HCEC 1CT (cell line): ENCODE measurements around the gene ESR2.
A peak's percentile ranks its signal among the peaks of the same experiment; 100 is the strongest.
"Not testable (repeated sequence)": the region's sequence is repeated elsewhere in the genome, so short reads cannot be mapped to it uniquely, and the experiment has no call there.

ENCODE experiments used
- DNase-seq: peaks from one replicate; pipeline ENCODE4 v3.0.0-alpha.2; 2017

Gene ESR2

DNA sequence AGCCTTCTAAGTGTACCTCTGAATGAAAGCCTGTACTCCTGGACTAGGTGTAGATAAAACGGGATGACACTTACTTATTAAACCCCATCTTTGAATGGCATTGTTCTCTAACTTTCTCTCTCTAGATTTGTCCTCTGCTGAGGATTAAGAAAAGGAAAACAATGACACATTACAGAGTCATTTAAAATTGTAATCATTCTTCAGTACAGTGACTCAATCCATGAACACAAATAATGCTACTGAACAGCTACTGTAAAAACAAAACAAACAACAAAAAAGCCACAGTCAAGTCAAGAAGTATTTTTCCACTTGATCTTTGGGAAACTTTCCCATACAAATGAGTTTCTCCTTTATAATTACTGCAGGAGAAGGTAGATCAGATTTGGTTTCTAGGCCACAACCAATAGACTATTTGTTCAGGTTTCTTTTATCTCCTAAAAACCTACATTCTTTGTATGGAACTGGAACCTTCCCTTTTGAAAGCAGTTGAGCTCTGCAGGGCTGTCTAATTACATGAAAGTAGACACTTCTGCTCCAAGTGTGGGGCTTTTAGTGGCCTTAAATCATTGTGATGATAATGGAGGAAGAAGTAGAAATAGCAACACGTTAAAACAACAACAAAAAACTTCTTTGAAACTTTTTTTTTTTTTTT is 219.1 kb downstream of the ESR2 start:
- peak; percentile 66 for DNase-seq

DNA sequence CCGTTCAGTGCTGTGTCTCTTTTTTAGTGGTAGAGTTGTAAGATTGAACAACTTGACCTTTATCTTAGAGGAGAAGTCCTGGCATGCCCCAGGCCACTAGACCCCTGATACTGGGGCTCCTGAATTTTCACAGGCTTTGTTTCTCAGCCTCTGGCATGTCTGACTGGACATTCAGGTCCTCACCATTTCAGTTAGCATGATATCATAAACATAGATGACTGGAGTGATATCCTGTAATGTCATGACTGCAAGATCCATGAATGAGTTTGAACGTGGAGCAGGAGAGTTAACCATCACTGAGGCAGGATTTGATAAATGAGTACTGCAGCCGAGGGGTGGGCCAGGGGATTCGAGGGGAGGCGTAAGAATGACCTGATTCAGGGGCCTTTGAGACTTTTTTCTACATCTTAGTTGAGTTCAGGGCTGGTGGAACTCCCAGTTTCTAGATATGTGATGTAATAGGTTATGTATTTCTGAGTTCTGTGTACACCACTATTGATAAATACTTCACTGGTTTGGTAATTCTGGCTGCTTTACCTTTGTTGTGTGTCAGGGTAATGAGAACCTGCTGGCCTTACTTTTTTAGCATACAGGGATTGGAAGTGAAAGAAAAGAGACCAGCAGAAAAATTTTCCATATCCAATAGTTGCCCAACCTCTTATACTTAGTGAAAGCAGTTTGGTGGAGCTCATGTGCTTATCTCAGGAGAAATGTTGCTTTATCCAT is 224.4 kb downstream of the ESR2 start:
- DNase-seq: no peak

DNA sequence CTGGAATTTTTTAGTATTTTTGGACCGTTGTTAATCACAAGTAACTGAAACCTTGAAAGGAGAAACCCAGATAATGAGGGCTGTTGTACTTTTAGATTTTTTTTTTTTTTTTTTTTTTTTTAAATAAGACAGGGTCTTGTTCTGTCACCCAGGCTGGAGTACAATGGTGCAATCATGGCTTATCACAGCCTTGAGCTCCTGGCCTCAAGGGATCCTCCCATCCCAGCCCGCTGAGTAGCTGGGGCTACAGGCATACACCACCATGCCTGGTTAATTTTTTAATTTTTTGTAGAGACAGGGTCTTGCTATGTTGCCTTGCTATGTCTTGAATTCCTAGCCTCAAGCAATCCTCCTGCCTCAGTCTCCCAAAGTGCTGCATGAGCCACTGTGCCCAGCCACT is 229.7 kb downstream of the ESR2 start:
- DNase-seq: no peak

DNA sequence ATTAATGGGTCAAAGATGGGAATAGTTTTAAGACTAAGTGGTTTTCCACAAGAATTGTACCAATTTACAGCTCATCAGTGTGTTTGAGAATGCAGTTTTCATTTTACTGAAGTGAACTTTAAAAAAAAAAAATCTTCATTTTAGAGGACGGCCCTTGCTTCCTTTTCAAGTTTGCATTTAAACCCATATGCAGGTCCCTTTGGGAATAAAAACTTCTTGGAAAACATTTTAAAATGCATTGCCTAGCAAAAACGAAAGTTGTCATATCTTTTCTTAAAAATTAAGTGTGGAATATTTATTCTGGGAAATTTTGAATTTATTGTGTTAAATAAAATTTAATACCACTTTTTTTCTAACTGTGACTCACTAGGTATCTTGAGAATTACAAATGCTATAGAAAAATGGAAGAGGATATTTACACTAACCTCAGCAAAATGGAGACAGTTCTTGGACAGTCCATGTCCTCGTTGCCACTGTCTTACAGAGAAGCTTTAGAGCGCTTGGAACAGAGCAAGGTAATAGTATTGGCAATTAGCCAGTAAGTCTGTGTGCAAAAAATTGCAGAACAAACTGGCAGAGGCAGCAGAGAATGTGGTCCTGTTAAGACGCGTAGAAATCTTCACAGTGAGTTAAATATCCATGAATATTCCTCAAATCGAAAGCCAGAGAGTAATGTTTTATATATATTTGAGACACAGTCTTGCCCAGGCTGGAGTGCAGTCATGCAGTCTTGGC is 231.6 kb downstream of the ESR2 start:
- DNase-seq: no peak

DNA sequence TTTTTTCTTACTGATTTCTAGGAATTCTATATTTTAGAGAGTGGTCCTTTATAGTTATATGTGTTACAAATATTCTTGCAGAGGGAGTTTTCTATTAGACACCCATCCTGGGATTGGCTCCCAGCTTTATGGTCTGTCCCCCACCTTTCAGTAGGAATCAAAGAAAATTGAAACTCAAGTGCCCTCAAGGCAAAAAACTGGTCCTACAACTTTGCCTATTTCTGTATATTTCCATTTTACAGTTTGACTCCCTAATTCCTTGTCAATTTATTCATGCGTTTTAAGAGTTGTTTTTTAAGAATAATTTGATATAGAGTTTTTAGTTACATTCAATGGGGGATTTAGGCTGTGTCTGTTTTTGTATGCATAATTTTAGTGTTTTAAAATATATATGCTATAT is 232.5 kb downstream of the ESR2 start:
- no peak for DNase-seq

- DNase-seq: no peak
Measured at GRCh38 chr14:64061115-64061514, 233.1 kb downstream of the ESR2 start.

- peak; percentile 45 for DNase-seq
Measured at GRCh38 chr14:64060648-64061096, 233.5 kb downstream of the ESR2 start.

DNA sequence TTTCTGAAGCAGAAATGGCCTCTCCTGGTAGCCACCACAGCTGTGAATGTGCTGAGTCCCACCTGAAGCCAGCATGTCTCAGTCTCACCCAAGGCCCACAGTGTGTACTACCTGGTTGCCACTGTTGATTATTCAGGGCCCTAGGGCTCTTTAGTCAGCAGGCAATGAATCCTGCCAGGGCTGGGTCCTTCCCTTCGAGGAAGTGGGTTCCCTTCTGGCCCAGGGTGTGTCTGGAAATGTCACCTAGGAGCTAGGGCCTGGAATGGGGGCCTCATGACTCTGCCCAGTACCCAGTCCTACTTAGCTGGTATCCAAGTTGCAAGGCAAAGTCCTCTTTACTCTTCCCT is 234.0 kb downstream of the ESR2 start:
- no peak for DNase-seq

GRCh38 chr14:64059454-64060198 is 234.5 kb downstream of the ESR2 start:
- no peak for DNase-seq

DNA sequence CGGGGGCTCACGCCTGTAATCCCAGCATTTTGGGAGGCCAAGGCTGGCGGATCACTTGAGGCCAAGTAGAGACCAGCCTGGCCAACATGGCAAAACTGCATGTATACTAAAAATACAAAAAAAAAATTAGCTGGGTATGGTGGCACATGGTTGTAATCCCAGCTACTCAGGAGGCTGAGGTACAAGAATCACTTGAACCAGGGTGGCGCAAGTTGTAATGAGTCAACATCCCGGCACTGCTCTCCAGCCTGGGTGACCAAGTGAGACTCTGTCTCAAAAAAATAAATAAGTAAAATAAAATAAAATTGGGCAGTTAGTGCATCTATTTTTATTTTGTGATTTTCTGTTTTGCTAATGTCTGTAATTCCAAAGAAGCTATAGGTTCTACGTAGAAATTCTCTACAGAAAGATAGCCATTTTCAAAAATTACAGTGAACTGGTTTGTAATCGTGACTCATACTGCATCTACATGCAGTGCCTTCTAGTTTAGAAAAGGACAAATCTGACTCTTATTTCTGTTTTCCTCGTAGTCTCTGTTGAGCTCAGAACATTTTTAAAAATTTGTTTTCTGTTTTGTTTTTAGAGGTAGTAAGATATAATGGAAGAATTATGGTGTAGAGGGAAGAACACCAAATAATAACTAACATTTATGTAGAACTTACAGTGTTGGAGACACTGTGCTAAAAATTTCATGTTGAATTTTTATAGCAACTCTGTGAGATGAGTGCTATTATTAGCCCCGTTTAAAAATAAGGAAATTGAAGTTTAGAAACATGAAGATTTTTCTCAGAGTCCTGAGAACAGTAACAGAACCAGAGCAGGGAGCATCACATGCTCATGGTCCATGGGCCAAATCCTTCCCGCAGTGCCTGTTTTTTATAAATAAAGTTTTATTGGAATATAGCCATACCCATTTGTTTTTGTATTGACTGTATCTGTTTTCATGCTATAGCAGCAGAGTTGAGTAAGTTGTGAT is 240.2 kb downstream of the ESR2 start:
- peak; percentile 45 for DNase-seq

DNA sequence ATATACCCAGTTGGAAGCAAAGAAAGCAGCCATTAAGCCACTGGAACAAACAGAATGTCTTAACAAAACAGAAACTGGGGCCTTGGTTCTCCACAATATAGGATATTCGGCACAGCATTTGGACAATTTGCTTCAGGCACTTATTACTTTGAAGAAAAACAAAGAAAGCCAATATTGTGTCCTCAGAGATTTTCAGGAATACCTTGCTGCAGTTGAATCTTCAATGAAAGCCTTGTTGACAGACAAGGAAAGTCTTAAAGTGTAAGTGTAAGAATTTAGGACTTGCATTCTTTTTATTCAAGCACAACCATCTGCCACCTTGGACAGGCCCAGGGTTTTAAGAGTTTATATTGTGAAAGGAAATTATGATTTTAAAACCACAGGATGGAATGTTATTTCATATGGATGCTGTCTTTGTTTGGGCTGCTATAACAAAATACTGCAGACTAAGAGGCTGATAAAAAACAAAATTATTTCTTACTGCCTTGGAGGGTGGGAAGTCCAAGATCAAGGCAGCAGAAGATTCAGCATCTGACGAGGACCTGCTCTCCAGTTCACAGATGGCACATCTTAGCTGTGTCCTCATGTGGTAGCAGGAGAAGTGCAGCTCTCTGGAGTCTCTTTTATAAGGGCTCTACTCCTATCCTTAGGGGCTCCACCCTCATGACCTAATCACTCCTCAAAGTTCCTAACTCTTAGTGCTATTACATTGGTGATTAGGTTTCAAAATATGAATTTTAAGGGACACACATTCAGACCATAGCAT is 244.4 kb downstream of the ESR2 start:
- no peak for DNase-seq

- no peak for DNase-seq
Measured at GRCh38 chr14:64045091-64045490, 249.1 kb downstream of the ESR2 start.

DNA sequence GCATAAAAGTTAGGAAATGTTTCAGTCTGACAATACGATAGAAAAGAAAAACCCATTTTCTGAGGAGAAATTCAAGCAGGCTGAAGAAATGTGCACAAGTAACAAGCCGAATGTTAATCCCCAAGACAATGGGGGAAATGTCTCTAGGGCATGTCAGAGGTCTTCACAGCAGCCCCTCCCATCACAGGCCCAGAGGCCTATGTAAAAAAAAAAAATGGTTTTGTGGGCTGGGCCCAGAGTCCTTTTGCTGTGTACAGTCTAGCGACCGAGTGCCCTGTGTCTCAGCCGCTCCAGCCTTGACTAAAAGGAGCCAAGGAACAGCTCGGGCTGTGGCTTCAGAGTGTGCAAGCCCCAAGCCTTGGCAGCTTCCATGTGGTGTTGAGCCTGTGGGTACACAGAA is 250.9 kb downstream of the ESR2 start:
- DNase-seq: not testable (repeated sequence)

DNA sequence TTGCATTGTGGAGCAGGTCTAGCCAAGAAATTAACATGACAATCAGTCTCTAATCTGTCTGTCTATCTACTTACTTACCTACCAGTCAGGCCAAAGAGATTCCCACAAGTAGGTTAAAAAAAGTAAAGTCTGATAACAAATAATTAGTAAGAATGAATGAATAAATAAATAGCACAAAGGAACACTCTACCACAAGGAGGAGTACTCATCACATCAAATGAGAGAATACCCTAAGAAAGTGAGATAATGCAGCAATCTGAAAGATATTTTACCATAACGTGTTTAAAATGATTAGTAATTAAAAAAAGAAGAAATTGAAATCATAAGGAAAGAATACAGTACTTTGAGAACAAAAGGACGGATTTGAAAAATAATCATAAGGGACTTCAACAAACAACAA is 254.1 kb downstream of the ESR2 start:
- DNase-seq: peak; percentile 22

DNA sequence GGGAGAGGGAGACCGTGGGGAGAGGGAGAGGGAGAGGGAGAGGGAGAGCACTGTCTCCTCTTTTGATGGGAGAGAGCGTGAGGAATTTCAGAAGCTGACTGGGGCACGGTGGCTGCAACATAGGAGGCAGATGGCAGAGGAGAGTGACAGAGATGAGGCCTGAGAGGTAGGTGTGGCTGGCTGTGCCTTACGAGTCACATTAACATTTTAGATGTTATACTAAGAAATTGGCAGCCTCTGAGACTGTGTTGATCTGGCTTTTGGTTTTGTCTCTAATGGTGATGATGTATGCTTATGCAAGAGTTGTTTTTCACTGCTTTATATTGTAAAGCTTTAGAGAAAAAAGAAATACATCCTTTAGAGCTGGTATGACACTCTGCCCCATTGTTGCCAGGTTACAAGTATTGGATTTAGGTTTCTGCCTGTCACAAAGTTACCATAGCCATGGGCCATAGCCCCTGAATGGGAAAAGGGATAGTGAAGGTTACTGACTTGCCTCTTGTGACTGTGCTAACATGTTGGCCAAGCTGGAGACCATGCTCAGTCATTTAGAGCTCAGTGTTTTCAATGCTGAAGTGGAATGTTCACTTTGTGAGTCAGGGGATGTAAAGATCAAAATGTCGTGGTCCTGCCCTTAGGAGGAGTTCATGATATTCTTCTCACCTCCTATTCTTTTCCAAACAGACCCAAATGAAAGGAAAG is 255.2 kb downstream of the ESR2 start:
- DNase-seq: peak; percentile 3

- DNase-seq: not testable (repeated sequence)
Measured at GRCh38 chr14:64037869-64038745, 256.1 kb downstream of the ESR2 start.

- DNase-seq: peak; percentile 61
Measured at GRCh38 chr14:64035143-64035542, 259.0 kb downstream of the ESR2 start.
